ENCODE data around the gene GADD45GIP1. TPM values are rescaled to one million over a fixed set of nuclear protein-coding genes. Genes with fewer than 3 reads are reported as not detected.

GADD45GIP1 gene
- total RNA-seq, 6 experiments from 2014 or later = 7.7 to 29.3 (median 10.0) TPM

GRCh38 chr19:12991296-12991695 is 34.3 kb upstream of the GADD45GIP1 start:
- no peaks in the 10 kb centered on the region for H3K4me1 ChIP-seq
- H3K27me3 ChIP-seq = no peaks in the 10 kb centered on the region
- intact Hi-C loops (cut with DNase I) = no loop called here
- TF ChIP-seq POLR2A (IDR thresholded peaks at IDR 0.05) (no peak), CTCF (IDR thresholded peaks at IDR 0.05) (no peak)
- WGBS (ENCODE audit: insufficient coverage, low coverage, low lambda C conversion rate, missing lambda C conversion rate) = 83% methylated on average over 4 of the region's 5 CpGs
- no peak for DNase-seq
- H3K27ac ChIP-seq = no peak overlapping the region
- ATAC-seq = no peak
- no peaks in the 10 kb centered on the region for H3K9me3 ChIP-seq
- no peaks in the 10 kb centered on the region for H3K36me3 ChIP-seq
- H3K4me3 ChIP-seq = no peak overlapping the region

- no peaks in the 10 kb centered on the region for H3K9me3 ChIP-seq
- H3K27ac ChIP-seq = no peak overlapping the region
- no peak for DNase-seq
- no peaks in the 10 kb centered on the region for H3K27me3 ChIP-seq
- no peak for ATAC-seq
- no peaks in the 10 kb centered on the region for H3K4me1 ChIP-seq
- intact Hi-C loops (cut with DNase I) = no loop called here
- no peaks in the 10 kb centered on the region for H3K36me3 ChIP-seq
- no peak overlapping the region for H3K4me3 ChIP-seq
- 47% methylated on average over 3 of the region's 3 CpGs for WGBS (ENCODE audit: insufficient coverage, low coverage, low lambda C conversion rate, missing lambda C conversion rate)
- TF ChIP-seq CTCF (IDR thresholded peaks at IDR 0.05) = no peak
- TF ChIP-seq POLR2A (IDR thresholded peaks at IDR 0.05) = no peak
Observed at GRCh38 chr19:12990853-12991252, 33.8 kb upstream of the GADD45GIP1 start.

- Histone ChIP-seq H3K36me3 (no peaks in the 10 kb centered on the region), H3K27me3 (no peaks in the 10 kb centered on the region), H3K4me3 (no peak overlapping the region), H3K4me1 (no peaks in the 10 kb centered on the region), H3K9me3 (no peaks in the 10 kb centered on the region), H3K27ac (no peak overlapping the region)
- 35% methylated on average over 17 of the region's 22 CpGs for WGBS (ENCODE audit: insufficient coverage, low coverage, low lambda C conversion rate, missing lambda C conversion rate)
- ATAC-seq = no peak
- no peak for DNase-seq
- intact Hi-C loops (cut with DNase I) = no loop called here
- TF ChIP-seq POLR2A (IDR thresholded peaks at IDR 0.05) (no peak), CTCF (IDR thresholded peaks at IDR 0.05) (no peak)
Observed at GRCh38 chr19:12990431-12990830, 33.4 kb upstream of the GADD45GIP1 start.

GRCh38 chr19:12987781-12988180 is 30.8 kb upstream of the GADD45GIP1 start:
- Histone ChIP-seq H3K36me3 (no peaks in the 10 kb centered on the region), H3K9me3 (no peaks in the 10 kb centered on the region), H3K27me3 (no peaks in the 10 kb centered on the region), H3K4me3 (no peak overlapping the region), H3K4me1 (no peaks in the 10 kb centered on the region), H3K27ac (no peak overlapping the region)
- ATAC-seq = no peak
- WGBS (ENCODE audit: insufficient coverage, low coverage, low lambda C conversion rate, missing lambda C conversion rate) = 73% methylated on average over 2 of the region's 10 CpGs
- intact Hi-C loops (cut with DNase I) = no loop called here
- TF ChIP-seq POLR2A (IDR thresholded peaks at IDR 0.05) = no peak
- no peak for TF ChIP-seq CTCF (IDR thresholded peaks at IDR 0.05)
- no peak for DNase-seq

DNA sequence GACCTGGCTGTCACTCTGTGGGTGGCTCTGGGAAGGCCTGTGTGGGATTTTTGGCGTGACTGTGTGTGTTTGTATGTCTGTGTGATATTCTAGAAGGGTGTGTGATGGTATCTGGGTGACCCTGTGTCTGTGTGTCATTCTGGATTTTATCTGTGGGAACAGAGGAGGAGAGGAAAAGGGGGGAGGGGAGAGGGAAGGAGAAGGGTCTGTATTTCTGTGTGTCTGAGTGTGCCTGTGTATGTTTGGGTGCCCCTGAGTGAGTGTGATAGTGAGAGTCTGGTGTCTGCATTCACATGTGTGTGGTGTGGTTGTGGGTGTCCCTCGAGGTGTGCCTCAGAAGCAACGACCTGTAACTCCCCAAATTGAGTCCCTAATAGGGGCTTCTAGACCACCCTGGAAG is 30.2 kb upstream of the GADD45GIP1 start:
- ATAC-seq (no peak), DNase-seq (no peak)
- Histone ChIP-seq H3K9me3 (no peaks in the 10 kb centered on the region), H3K4me1 (no peaks in the 10 kb centered on the region), H3K36me3 (no peaks in the 10 kb centered on the region), H3K4me3 (no peak overlapping the region), H3K27me3 (no peaks in the 10 kb centered on the region), H3K27ac (no peak overlapping the region)
- no peak for TF ChIP-seq CTCF (IDR thresholded peaks at IDR 0.05)
- no peak for TF ChIP-seq POLR2A (IDR thresholded peaks at IDR 0.05)
- no CpG with 5 or more reads among the region's 3 CpGs for WGBS (ENCODE audit: insufficient coverage, low coverage, low lambda C conversion rate, missing lambda C conversion rate)
- intact Hi-C loops (cut with DNase I) = no loop called here

Measured in right lobe of liver (tissue), 6 donors.